Liver (tissue), 9 donors: ENCODE measurements around the gene RYR1. TPM values are rescaled to one million over a fixed set of nuclear protein-coding genes. Genes with fewer than 3 reads are reported as not detected.

Experiments used
- DNase-seq: peaks from one replicate; pipeline ENCODE4 v3.0.0-alpha.2; 2017; ENCODE audit warnings: low spot score
- H3K27ac ChIP-seq, 2 donors: one replicate each; pipeline ENCODE4 v1.7.0; 2013; ENCODE audit warnings: inconsistent platforms in 2 of 2, low read length in 2 of 2, control low read depth in 1 of 2, low read depth in 1 of 2, mild to moderate bottlenecking in 1 of 2
- H3K27me3 ChIP-seq, 4 donors: one replicate each; pipeline versions ENCODE4 v1.6.1 to v1.7.0; 2013; ENCODE audit warnings: low read length in 3 of 4, inconsistent platforms in 1 of 4, mild to moderate bottlenecking in 1 of 4, moderate library complexity in 1 of 4; ENCODE audit not compliant: control insufficient read depth in 4 of 4, insufficient read depth in 4 of 4
- H3K36me3 ChIP-seq, 4 donors: one replicate each; pipeline versions ENCODE4 v1.6.1 to v1.7.0; 2013; ENCODE audit warnings: low read length in 3 of 4, mild to moderate bottlenecking in 3 of 4, low read depth in 1 of 4, moderate library complexity in 1 of 4; ENCODE audit not compliant: control insufficient read depth in 4 of 4, insufficient read depth in 3 of 4
- H3K4me1 ChIP-seq, 4 donors: one replicate each; pipeline versions ENCODE4 v1.6.1 to v1.7.0; 2013; ENCODE audit warnings: low read length in 3 of 4, mild to moderate bottlenecking in 3 of 4, moderate library complexity in 1 of 4; ENCODE audit not compliant: control insufficient read depth in 4 of 4, insufficient read depth in 4 of 4
- H3K4me3 ChIP-seq, 3 donors: one replicate each; pipeline versions ENCODE4 v1.6.1 to v1.7.0; 2013; ENCODE audit warnings: low read length in 3 of 3, control low read depth in 1 of 3, low read depth in 1 of 3, mild to moderate bottlenecking in 1 of 3
- H3K9ac ChIP-seq, 2 donors: one replicate each; pipeline ENCODE4 v1.7.0; 2013; ENCODE audit warnings: low read length in 2 of 2, mild to moderate bottlenecking in 2 of 2, moderate library complexity in 2 of 2, control low read depth in 1 of 2, low read depth in 1 of 2
- H3K9me3 ChIP-seq, 4 donors: one replicate each; pipeline versions ENCODE4 v1.6.1 to v1.7.0; 2013; ENCODE audit warnings: low read length in 3 of 4; ENCODE audit not compliant: control insufficient read depth in 4 of 4
- CTCF ChIP-seq: fragments of 150-350 bp; IDR thresholded peaks from 2 replicates; pipeline ENCODE4 v1.5.1; 2017; ENCODE audit warnings: improper control_type of control experiment, low read depth, low read length; ENCODE audit not compliant: missing input control
- EGR1 ChIP-seq, 2 donors: IDR thresholded peaks; 2 replicates each; pipeline ENCODE4 v1.6.1; 2016 to 2018; ENCODE audit warnings: antibody characterized with exemption in 2 of 2, low read depth in 2 of 2
- FOXA1 ChIP-seq: IDR thresholded peaks from 2 replicates; pipeline ENCODE4 v1.6.1; 2016; ENCODE audit warnings: antibody characterized with exemption
- FOXA2 ChIP-seq: IDR thresholded peaks from 2 replicates; pipeline ENCODE4 v1.6.1; 2016; ENCODE audit warnings: antibody characterized with exemption
- GABPA ChIP-seq, 2 donors: IDR thresholded peaks in 1 of 2; conservative IDR thresholded peaks in 1 of 2; 2 replicates each; pipeline ENCODE4 v1.6.1; 2016; ENCODE audit warnings: antibody characterized with exemption in 2 of 2, mild to moderate bottlenecking in 1 of 2, moderate library complexity in 1 of 2
- HNF4A ChIP-seq, 2 donors: conservative IDR thresholded peaks; 2 replicates each; pipeline ENCODE4 v1.6.1; 2016; ENCODE audit warnings: antibody characterized with exemption in 2 of 2, mild to moderate bottlenecking in 2 of 2
- HNF4G ChIP-seq: IDR thresholded peaks from 2 replicates; pipeline ENCODE4 v1.6.1; 2016; ENCODE audit warnings: antibody characterized with exemption
- JUND ChIP-seq, 2 donors: IDR thresholded peaks; 2 replicates each; pipeline ENCODE4 v1.6.1; 2016; ENCODE audit warnings: antibody characterized with exemption in 2 of 2
- NR2F2 ChIP-seq: IDR thresholded peaks from 2 replicates; pipeline ENCODE4 v1.6.1; 2016; ENCODE audit warnings: antibody characterized with exemption
- RAD21 ChIP-seq, 2 donors: IDR thresholded peaks; 2 replicates each; pipeline ENCODE4 v1.6.1; 2016; ENCODE audit warnings: antibody characterized with exemption in 2 of 2, mild to moderate bottlenecking in 2 of 2
- RXRA ChIP-seq, 2 donors: IDR thresholded peaks; 2 replicates each; pipeline ENCODE4 v1.6.1; 2017 to 2018; ENCODE audit warnings: antibody characterized with exemption in 2 of 2, mild to moderate bottlenecking in 1 of 2
- SP1 ChIP-seq: IDR thresholded peaks from 2 replicates; pipeline ENCODE4 v1.6.1; 2018; ENCODE audit warnings: antibody characterized with exemption, mild to moderate bottlenecking
- TAF1 ChIP-seq: conservative IDR thresholded peaks from 2 replicates; pipeline ENCODE4 v1.6.1; 2016; ENCODE audit warnings: antibody characterized with exemption, mild to moderate bottlenecking
- WGBS: extraction: QIAGEN DNeasy Blood & Tissue Kit; methylation state at CpG from one replicate; pipeline ENCODE4 v1.1.7; 2013; 5-methylcytosine and 5-hydroxymethylcytosine counted together
- polyA plus RNA-seq, 2 donors: library from polyadenylated mRNA; stranded (reverse) in 1 of 2; unstranded in 1 of 2; fragments of 200-250 nt in 1 of 2; fragments of >200 nt in 1 of 2; fragmentation: Nextera tagmentation in 1 of 2; extraction: Ambion mirVana in 1 of 2; gene quantifications; one replicate each; pipeline versions ENCODE4 v1.2.1 to v1.2.3, GENCODE V29; 2013 to 2015
- total RNA-seq, 2 donors: library from RNA; depleted of rRNA; stranded (reverse); fragments of >200 nt; gene quantifications; one replicate each; pipeline ENCODE4 v1.2.3, GENCODE V29; 2014
- TF ChIP-seq, protein P1 (sequence below): IDR thresholded peaks from 2 replicates; pipeline ENCODE4 v1.6.1; 2016; ENCODE audit warnings: antibody characterized with exemption
- TF ChIP-seq, protein P2 (sequence below): IDR thresholded peaks from 2 replicates; pipeline ENCODE4 v1.6.1; 2016; ENCODE audit warnings: antibody characterized with exemption, mild to moderate bottlenecking
- donor health status: healthy.
- donor health status: healthy.
- donor health status: healthy.
- donor health status: healthy.
- donor health status: healthy.

The RYR1 gene
- total and polyA plus RNA-seq, 4 donors = 0.01 to 0.70 (median 0.29) TPM

GRCh38 chr19:38569368-38569983 lies 136.0 kb downstream of the RYR1 start:
- DNase-seq = no peak
- Histone ChIP-seq H3K9me3 (no peaks in the 10 kb centered on the region), H3K9ac (no peak overlapping the region), H3K36me3 (no peaks in the 10 kb centered on the region), H3K4me3 (no peak overlapping the region), H3K27me3 (no peaks in the 10 kb centered on the region), H3K27ac (no peak overlapping the region), H3K4me1 (peaks cover 0 to 4% (median 0%) of the 10 kb centered on the region in 4 donors)
- WGBS = 84% methylated on average over 6 of the region's 6 CpGs
- no peak for TF ChIP-seq JUND (IDR thresholded peaks at IDR 0.05)

GRCh38 chr19:38571682-38572081 lies 138.2 kb downstream of the RYR1 start:
- no peaks in the 10 kb centered on the region for H3K4me1 ChIP-seq
- no peaks in the 10 kb centered on the region for H3K9me3 ChIP-seq
- 87% methylated on average over 2 of the region's 2 CpGs for WGBS
- no peak for DNase-seq
- H3K36me3 ChIP-seq = no peaks in the 10 kb centered on the region
- H3K4me3 ChIP-seq = no peak overlapping the region
- H3K9ac ChIP-seq = no peak overlapping the region
- H3K27me3 ChIP-seq = no peaks in the 10 kb centered on the region
- TF ChIP-seq HNF4A (conservative IDR thresholded peaks at IDR 0.05) = no peak
- no peak for TF ChIP-seq FOXA1
- no peak for TF ChIP-seq EGR1 (IDR thresholded peaks at IDR 0.05; ENCODE audit: low read depth in 2 of 2)
- no peak for TF ChIP-seq HNF4G
- no peak for TF ChIP-seq CTCF
- TF ChIP-seq, protein P1, sequence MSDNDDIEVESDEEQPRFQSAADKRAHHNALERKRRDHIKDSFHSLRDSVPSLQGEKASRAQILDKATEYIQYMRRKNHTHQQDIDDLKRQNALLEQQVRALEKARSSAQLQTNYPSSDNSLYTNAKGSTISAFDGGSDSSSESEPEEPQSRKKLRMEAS = no peak
- TF ChIP-seq SP1 = no peak
- no peak for TF ChIP-seq RXRA (IDR thresholded peaks at IDR 0.05)
- TF ChIP-seq, protein P2, sequence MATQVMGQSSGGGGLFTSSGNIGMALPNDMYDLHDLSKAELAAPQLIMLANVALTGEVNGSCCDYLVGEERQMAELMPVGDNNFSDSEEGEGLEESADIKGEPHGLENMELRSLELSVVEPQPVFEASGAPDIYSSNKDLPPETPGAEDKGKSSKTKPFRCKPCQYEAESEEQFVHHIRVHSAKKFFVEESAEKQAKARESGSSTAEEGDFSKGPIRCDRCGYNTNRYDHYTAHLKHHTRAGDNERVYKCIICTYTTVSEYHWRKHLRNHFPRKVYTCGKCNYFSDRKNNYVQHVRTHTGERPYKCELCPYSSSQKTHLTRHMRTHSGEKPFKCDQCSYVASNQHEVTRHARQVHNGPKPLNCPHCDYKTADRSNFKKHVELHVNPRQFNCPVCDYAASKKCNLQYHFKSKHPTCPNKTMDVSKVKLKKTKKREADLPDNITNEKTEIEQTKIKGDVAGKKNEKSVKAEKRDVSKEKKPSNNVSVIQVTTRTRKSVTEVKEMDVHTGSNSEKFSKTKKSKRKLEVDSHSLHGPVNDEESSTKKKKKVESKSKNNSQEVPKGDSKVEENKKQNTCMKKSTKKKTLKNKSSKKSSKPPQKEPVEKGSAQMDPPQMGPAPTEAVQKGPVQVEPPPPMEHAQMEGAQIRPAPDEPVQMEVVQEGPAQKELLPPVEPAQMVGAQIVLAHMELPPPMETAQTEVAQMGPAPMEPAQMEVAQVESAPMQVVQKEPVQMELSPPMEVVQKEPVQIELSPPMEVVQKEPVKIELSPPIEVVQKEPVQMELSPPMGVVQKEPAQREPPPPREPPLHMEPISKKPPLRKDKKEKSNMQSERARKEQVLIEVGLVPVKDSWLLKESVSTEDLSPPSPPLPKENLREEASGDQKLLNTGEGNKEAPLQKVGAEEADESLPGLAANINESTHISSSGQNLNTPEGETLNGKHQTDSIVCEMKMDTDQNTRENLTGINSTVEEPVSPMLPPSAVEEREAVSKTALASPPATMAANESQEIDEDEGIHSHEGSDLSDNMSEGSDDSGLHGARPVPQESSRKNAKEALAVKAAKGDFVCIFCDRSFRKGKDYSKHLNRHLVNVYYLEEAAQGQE = no peak
- no peak for TF ChIP-seq TAF1
- TF ChIP-seq FOXA2 = no peak
- TF ChIP-seq RAD21 (IDR thresholded peaks at IDR 0.05) = no peak
- TF ChIP-seq JUND (IDR thresholded peaks at IDR 0.05) = no peak
- no peak for TF ChIP-seq NR2F2
- no peak overlapping the region for H3K27ac ChIP-seq

DNA sequence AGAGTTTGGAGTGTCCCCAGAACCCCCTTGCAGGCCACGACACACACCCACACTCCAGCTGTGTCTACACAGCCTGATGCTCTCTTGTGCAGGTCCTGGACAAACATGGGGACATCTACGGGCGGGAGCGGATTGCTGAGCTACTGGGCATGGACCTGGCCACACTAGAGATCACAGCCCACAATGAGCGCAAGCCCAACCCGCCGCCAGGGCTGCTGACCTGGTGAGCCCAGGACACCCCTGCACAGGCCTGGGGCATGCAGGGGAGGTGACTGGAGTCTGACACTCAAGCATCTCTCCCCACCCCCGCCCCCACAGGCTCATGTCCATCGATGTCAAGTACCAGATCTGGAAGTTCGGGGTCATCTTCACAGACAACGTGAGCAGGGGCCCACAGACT lies 144.3 kb downstream of the RYR1 start:
- Histone ChIP-seq H3K27me3 (no peaks in the 10 kb centered on the region), H3K4me1 (no peaks in the 10 kb centered on the region), H3K27ac (no peak overlapping the region), H3K9me3 (no peaks in the 10 kb centered on the region), H3K36me3 (no peaks in the 10 kb centered on the region), H3K4me3 (no peak overlapping the region), H3K9ac (no peak overlapping the region)
- no peak for TF ChIP-seq TAF1
- no peak for TF ChIP-seq NR2F2
- TF ChIP-seq CTCF = no peak
- TF ChIP-seq SP1 = no peak
- TF ChIP-seq, protein P2 = no peak
- TF ChIP-seq GABPA (IDR thresholded peaks at IDR 0.05 in 1 of 2, conservative IDR thresholded peaks at IDR 0.05 in 1 of 2) = no peak
- WGBS = 87% methylated on average over 11 of the region's 11 CpGs
- DNase-seq = no peak
